GM19438 (cell line): ENCODE measurements around the gene PRKAR2A.
"Not testable (repeated sequence)": the region's sequence is repeated elsewhere in the genome, so short reads cannot be mapped to it uniquely, and the experiment has no call there.

Experiments used
- ATAC-seq: cut with Tn5 transposase; IDR thresholded peaks from one replicate; pipeline ENCODE4 v1.9.1; 2021; ENCODE audit warnings: low read depth; ENCODE audit not compliant: unreplicated experiment

The PRKAR2A gene

GRCh38 chr3:48845170-48845569, 2.5 kb downstream of the PRKAR2A start:
- ATAC-seq: no peak

- ATAC-seq: no peak
Observed at GRCh38 chr3:48837163-48837562, 10.5 kb downstream of the PRKAR2A start.

GRCh38 chr3:48835650-48836366, 11.9 kb downstream of the PRKAR2A start:
- ATAC-seq: no peak

GRCh38 chr3:48832684-48833083, 15.0 kb downstream of the PRKAR2A start:
- ATAC-seq: no peak

- no peak for ATAC-seq
Observed at GRCh38 chr3:48830715-48831114, 17.0 kb downstream of the PRKAR2A start.

GRCh38 chr3:48829525-48829924, 18.1 kb downstream of the PRKAR2A start:
- not testable (repeated sequence) for ATAC-seq

- ATAC-seq: not testable (repeated sequence)
Observed at GRCh38 chr3:48827874-48828273, 19.8 kb downstream of the PRKAR2A start.

GRCh38 chr3:48826451-48826850, 21.2 kb downstream of the PRKAR2A start:
- ATAC-seq: no peak

GRCh38 chr3:48820612-48821324, 26.9 kb downstream of the PRKAR2A start:
- no peak for ATAC-seq

- ATAC-seq: no peak
Observed at GRCh38 chr3:48819234-48820221, 28.1 kb downstream of the PRKAR2A start.

GRCh38 chr3:48811524-48811923, 36.1 kb downstream of the PRKAR2A start:
- ATAC-seq: no peak

GRCh38 chr3:48804930-48805329, 42.7 kb downstream of the PRKAR2A start:
- no peak for ATAC-seq

GRCh38 chr3:48800831-48801230, 46.8 kb downstream of the PRKAR2A start:
- not testable (repeated sequence) for ATAC-seq

- no peak for ATAC-seq
Observed at GRCh38 chr3:48798998-48799397, 48.7 kb downstream of the PRKAR2A start.

GRCh38 chr3:48797626-48798025, 50.0 kb downstream of the PRKAR2A start:
- ATAC-seq: no peak

- no peak for ATAC-seq
Observed at GRCh38 chr3:48795997-48796732, 51.5 kb downstream of the PRKAR2A start.

- ATAC-seq: not testable (repeated sequence)
Observed at GRCh38 chr3:48793484-48793883, 54.2 kb downstream of the PRKAR2A start.

GRCh38 chr3:48789665-48790064, 58.0 kb downstream of the PRKAR2A start:
- no peak for ATAC-seq

GRCh38 chr3:48788544-48789162, 59.0 kb downstream of the PRKAR2A start:
- no peak for ATAC-seq
